Ascending aorta (tissue), 2 donors: ENCODE results near the gene ZNF232. TPM values are rescaled to one million over a fixed set of nuclear protein-coding genes. Genes with fewer than 3 reads are reported as not detected.
"Not testable (repeated sequence)": the region's sequence is repeated elsewhere in the genome, so short reads cannot be mapped to it uniquely, and the experiment has no call there.

Source experiments
- DNase-seq, 2 donors: peaks; one replicate each; pipeline ENCODE4 v3.0.0-alpha.2; 2019; ENCODE audit warnings: low spot score in 2 of 2
- H3K27ac ChIP-seq, 2 donors: fragments of 200-600 bp; sonication (generic); one replicate each; pipeline ENCODE4 v1.5.1; 2016 to 2017; ENCODE audit warnings: mild to moderate bottlenecking in 1 of 2
- H3K27me3 ChIP-seq: fragments of 200-600 bp; sonication (generic); one replicate; pipeline ENCODE4 v1.5.1; 2017
- H3K36me3 ChIP-seq, 2 donors: fragments of 200-600 bp; sonication (generic); one replicate each; pipeline ENCODE4 v1.5.1; 2016
- H3K4me1 ChIP-seq, 2 donors: fragments of 200-600 bp; sonication (generic); one replicate each; pipeline ENCODE4 v1.5.1; 2016 to 2017; ENCODE audit warnings: mild to moderate bottlenecking in 1 of 2
- H3K4me3 ChIP-seq, 2 donors: fragments of 200-600 bp; sonication (generic); one replicate each; pipeline ENCODE4 v1.5.1; 2016 to 2017; ENCODE audit warnings: mild to moderate bottlenecking in 1 of 2
- H3K9me3 ChIP-seq, 2 donors: fragments of 200-600 bp; sonication (generic); one replicate each; pipeline ENCODE4 v1.5.1; 2016
- intact Hi-C: fragments of 100-400 bp; cut with DNase I; formaldehyde crosslinking; loops from one replicate; pipeline ENCODE4 v1.15.1; 2023
- total RNA-seq: library from RNA; depleted of rRNA; stranded (reverse); fragments of >200 nt; gene quantifications from one replicate; pipeline ENCODE4 v1.1.0, GENCODE V29; 2016
- TF ChIP-seq, protein P1 (sequence below), 3 experiments: fragments of 200-600 bp in 2 of 3; fragments of 450-650 bp in 1 of 3; sonication (generic) in 2 of 3; IDR thresholded peaks; one replicate each; pipeline ENCODE4 v1.5.1; 2016 to 2019; ENCODE audit warnings: antibody characterized with exemption in 3 of 3, mild to moderate bottlenecking in 1 of 3, moderate library complexity in 1 of 3

Gene ZNF232
- total RNA-seq, 1 donor from 2014 or later, result 2.3 TPM

DNA sequence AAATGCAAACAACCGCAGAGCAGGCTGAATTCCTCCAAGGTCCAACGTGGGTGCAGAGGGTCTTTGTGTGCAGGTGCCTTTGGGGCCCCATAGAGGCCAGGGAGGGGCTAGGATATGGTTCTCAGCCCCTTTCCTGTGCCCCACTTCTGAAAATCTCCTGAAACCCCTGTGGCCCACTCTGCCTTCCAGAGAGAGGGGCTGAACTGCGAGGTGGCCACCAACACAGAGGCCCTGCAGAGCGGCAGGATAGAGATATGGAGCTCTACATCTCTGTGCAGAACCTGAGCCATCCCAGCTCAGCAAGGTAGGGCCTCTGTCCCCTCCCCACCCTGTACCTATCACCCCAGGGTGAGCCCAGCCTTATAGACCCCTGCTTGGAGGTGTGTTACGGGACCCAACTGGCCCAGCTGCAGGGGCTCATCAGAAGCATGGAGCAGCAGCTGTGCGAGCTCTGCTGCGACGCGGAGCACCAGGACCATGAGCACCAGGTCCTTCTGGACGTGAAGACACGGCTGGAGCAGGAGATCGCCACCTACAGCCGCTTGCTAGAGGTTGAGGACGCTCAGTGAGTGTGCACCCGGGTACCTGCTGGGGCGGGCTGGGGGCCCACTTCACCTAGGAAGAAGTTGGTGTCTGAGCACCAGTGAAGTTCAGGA is 9.6 kb upstream of the ZNF232 start:
- peak in 1 of 2 donors; percentile 34 for DNase-seq
- Histone ChIP-seq H3K27ac (no peak overlapping the region), H3K4me1 (peaks cover 0 to 7% of the 10 kb centered on the region in 2 donors), H3K4me3 (no peak overlapping the region), H3K9me3 (no peaks in the 10 kb centered on the region), H3K27me3 (no peaks in the 10 kb centered on the region), H3K36me3 (no peaks in the 10 kb centered on the region)
- intact Hi-C loops, result no loop called here
- TF ChIP-seq, protein P1, sequence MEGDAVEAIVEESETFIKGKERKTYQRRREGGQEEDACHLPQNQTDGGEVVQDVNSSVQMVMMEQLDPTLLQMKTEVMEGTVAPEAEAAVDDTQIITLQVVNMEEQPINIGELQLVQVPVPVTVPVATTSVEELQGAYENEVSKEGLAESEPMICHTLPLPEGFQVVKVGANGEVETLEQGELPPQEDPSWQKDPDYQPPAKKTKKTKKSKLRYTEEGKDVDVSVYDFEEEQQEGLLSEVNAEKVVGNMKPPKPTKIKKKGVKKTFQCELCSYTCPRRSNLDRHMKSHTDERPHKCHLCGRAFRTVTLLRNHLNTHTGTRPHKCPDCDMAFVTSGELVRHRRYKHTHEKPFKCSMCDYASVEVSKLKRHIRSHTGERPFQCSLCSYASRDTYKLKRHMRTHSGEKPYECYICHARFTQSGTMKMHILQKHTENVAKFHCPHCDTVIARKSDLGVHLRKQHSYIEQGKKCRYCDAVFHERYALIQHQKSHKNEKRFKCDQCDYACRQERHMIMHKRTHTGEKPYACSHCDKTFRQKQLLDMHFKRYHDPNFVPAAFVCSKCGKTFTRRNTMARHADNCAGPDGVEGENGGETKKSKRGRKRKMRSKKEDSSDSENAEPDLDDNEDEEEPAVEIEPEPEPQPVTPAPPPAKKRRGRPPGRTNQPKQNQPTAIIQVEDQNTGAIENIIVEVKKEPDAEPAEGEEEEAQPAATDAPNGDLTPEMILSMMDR (IDR thresholded peaks at IDR 0.05), result no peak

DNA sequence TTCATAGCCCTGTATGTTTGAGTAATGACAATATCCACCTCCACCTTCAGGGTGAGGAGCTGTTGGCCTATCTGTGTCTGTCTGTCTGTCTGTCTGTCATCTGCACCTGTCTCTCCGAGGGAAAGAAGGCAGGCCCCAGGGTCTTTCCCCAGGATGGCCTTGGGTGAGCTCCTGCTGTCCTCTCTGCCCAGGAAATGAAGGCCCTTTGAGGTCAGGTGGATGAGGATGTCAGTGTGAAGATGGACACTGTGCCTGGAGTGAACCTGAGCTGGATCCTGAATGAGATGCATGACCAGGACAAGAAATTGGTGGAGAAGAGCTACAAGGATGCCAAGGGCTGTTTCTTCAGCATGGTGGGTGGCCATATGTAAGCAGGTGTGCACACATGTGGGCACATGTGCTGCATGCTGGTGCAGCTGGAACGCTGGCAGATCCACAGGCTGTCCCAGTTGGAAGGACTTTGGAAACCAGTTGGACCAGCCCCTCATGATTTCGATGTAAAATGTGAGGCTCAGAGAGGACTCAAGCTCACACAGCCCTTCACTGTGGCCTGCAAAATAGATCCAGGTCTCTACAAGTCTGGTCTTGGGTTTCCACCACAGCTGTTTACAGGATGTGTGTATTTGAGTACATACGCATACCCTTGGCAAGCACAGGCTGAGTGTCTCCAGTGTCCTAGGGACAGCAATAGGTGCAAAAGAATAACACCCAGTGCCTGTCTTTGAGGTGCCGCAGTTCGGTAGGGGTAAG is 8.9 kb upstream of the ZNF232 start:
- H3K27me3 ChIP-seq, intact Hi-C loops, H3K27ac ChIP-seq, H3K9me3 ChIP-seq, H3K36me3 ChIP-seq, H3K4me1 ChIP-seq, H3K4me3 ChIP-seq: not testable (repeated sequence)
- DNase-seq, result peak in 1 of 2 donors; percentile 37

DNA sequence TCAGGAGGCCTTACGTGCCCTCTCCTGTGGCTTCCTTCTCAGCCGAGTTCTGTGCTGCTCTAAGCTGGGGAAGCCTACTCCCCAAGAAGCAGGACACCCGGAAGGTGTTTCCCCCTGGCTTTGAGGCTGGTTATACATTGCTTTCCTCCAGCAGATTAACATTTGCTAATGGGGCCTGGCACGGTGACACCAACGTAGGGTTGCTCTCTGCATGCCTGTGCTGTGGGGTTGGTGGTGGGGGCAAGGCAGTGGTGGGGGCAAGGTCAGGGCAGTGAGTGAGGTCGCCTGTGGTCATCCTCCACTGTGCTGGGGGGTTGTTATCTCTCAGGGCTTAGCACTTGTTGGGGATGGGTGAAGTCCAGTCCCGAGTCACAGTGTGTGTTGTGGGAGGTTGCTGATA is 8.4 kb upstream of the ZNF232 start:
- peak in 1 of 2 donors; percentile 28 for DNase-seq
- peaks cover 0 to 7% of the 10 kb centered on the region in 2 donors for H3K4me1 ChIP-seq
- H3K27ac ChIP-seq, result no peak overlapping the region
- H3K36me3 ChIP-seq, result no peaks in the 10 kb centered on the region
- TF ChIP-seq, protein P1 (IDR thresholded peaks at IDR 0.05), result no peak
- intact Hi-C loops, result no loop called here
- H3K4me3 ChIP-seq, result no peak overlapping the region
- peaks cover 4% of the 10 kb centered on the region for H3K27me3 ChIP-seq
- no peaks in the 10 kb centered on the region for H3K9me3 ChIP-seq

- no peaks in the 10 kb centered on the region for H3K36me3 ChIP-seq
- H3K4me1 ChIP-seq, result peaks cover 0 to 7% of the 10 kb centered on the region in 2 donors
- intact Hi-C loops, result no loop called here
- no peak overlapping the region for H3K4me3 ChIP-seq
- no peak overlapping the region for H3K27ac ChIP-seq
- peaks cover 4% of the 10 kb centered on the region for H3K27me3 ChIP-seq
- TF ChIP-seq, protein P1 (IDR thresholded peaks at IDR 0.05), result no peak
- DNase-seq, result no peak
- H3K9me3 ChIP-seq, result no peaks in the 10 kb centered on the region
These were observed 6.5 kb upstream of the ZNF232 start for GRCh38 chr17:5118219-5118618.

GRCh38 chr17:5115673-5116651 is 4.3 kb upstream of the ZNF232 start, which contains the start of gene USP6:
Gene USP6, plus strand, starts transcription at chr17:5116032. Its CDS starts 14,336 bp downstream, at chr17:5130368.
- H3K4me3 ChIP-seq, result no peak within 1 kb of the TSS
- TF ChIP-seq, protein P1 (IDR thresholded peaks at IDR 0.05), result no peak

More at GRCh38 chr17:5115673-5116651, 4.3 kb upstream of the ZNF232 start, which contains the start of gene USP6:
- H3K36me3 ChIP-seq, result no peaks in the 10 kb centered on the region
- H3K27me3 ChIP-seq, result peaks cover 4% of the 10 kb centered on the region
- no peak within 1 kb of the TSS for H3K27ac ChIP-seq
- H3K9me3 ChIP-seq, result no peaks in the 10 kb centered on the region
- peaks cover 0 to 9% of the 10 kb centered on the region in 2 donors for H3K4me1 ChIP-seq
- no peak for DNase-seq
- intact Hi-C loops, result no loop called here
